GM12878 (cell line): ENCODE data around the gene MTHFD1L. TPM values are rescaled to one million over a fixed set of nuclear protein-coding genes. Genes with fewer than 3 reads are reported as not detected.

ENCODE experiments used
- ATAC-seq: fragments of 200-7000 bp; cut with Tn5 transposase; 3 replicates; pipeline ENCODE4 v1.9.1; 2020; ENCODE audit warnings: mild to moderate bottlenecking, moderate library complexity
- BruUV-seq: library from RNA; stranded (reverse); fragments of 400-500 nt; replicated peaks from 2 replicates; lab custom pipeline; 2021; lab: Mats Ljungman, UMichigan
- CTCF ChIA-PET: fragments of 300-600 bp; sonication (Branson Sonifier 250); formaldehyde crosslinking; extraction: SDS; loops from one replicate; lab custom pipeline; 2021; ENCODE audit warnings: inconsistent platforms; lab: Yijun Ruan, JAX
- POLR2A ChIA-PET: fragments of 350-600 bp; formaldehyde crosslinking; extraction: SDS; loops from one replicate; lab custom pipeline; 2021; ENCODE audit warnings: inconsistent platforms; lab: Charles Lee
- RAD21 ChIA-PET: fragments of 300-600 bp; sonication (Branson Sonifier 250); formaldehyde crosslinking; loops from one replicate; lab custom pipeline; 2023; ENCODE audit warnings: antibody characterized with exemption; ENCODE audit not compliant: unreplicated experiment; lab: Charles Lee
- SMC1A ChIA-PET: fragments of 300-600 bp; sonication (Branson Sonifier 250); formaldehyde crosslinking; loops from one replicate; lab custom pipeline; 2023; ENCODE audit not compliant: unreplicated experiment, uncharacterized antibody; lab: Charles Lee
- DNase-seq: peaks from one replicate; pipeline ENCODE4 v3.0.0-alpha.2; 2011; ENCODE audit warnings: low read depth, low spot score
- FAIRE-seq: peaks from 3 replicates; lab custom pipeline; 2011; peaks lifted over from hg19 to GRCh38; lab: Jason Lieb, UNC
- H2AFZ ChIP-seq: 2 replicates; pipeline ENCODE4 v1.6.0; 2011; ENCODE audit warnings: low read depth, low read length, control low read depth; ENCODE audit not compliant: control insufficient read depth
- H3K27ac ChIP-seq: 2 replicates; pipeline ENCODE4 v1.5.1; 2011; ENCODE audit warnings: control low read depth; ENCODE audit not compliant: control insufficient read depth, insufficient read depth
- H3K27me3 ChIP-seq, 2 experiments: replicated peaks in 1 of 2; 2 replicates each; pipeline versions ENCODE4 v1.6.0 to v1.6.1; 2011; ENCODE audit warnings: low read length in 1 of 2; ENCODE audit not compliant: control insufficient read depth in 2 of 2, insufficient read depth in 2 of 2
- H3K36me3 ChIP-seq, 2 experiments: 2 replicates each; pipeline ENCODE4 v1.5.1; 2011; ENCODE audit warnings: low read length in 1 of 2; ENCODE audit not compliant: control insufficient read depth in 2 of 2, insufficient read depth in 2 of 2
- H3K4me1 ChIP-seq: 2 replicates; pipeline ENCODE4 v1.6.1; 2011; ENCODE audit warnings: mild to moderate bottlenecking, low read length, moderate library complexity, mixed read lengths; ENCODE audit not compliant: control insufficient read depth, insufficient read depth
- H3K4me2 ChIP-seq: 2 replicates; pipeline ENCODE4 v1.6.0; 2011; ENCODE audit warnings: control low read depth; ENCODE audit not compliant: control insufficient read depth, insufficient read depth
- H3K4me3 ChIP-seq: fragments of 200-600 bp; sonication (generic); 2 replicates; pipeline ENCODE4 v1.5.1; 2016
- H3K79me2 ChIP-seq: 2 replicates; pipeline ENCODE4 v1.6.0; 2011; ENCODE audit warnings: low read length; ENCODE audit not compliant: control insufficient read depth, insufficient read depth
- H3K9ac ChIP-seq: 2 replicates; pipeline ENCODE4 v1.8.0; 2011; ENCODE audit warnings: low read length, control low read depth, mixed read lengths; ENCODE audit not compliant: control insufficient read depth, insufficient read depth
- H3K9me3 ChIP-seq: replicated peaks from 3 replicates; pipeline ENCODE4 v1.5.1; 2011; ENCODE audit warnings: mild to moderate bottlenecking, low read length; ENCODE audit not compliant: control insufficient read depth, insufficient read depth
- H4K20me1 ChIP-seq: 2 replicates; pipeline ENCODE4 v1.6.0; 2011; ENCODE audit not compliant: control insufficient read depth, insufficient read depth
- ATF3 ChIP-seq: IDR thresholded peaks from 2 replicates; pipeline ENCODE4 v1.6.1; 2011; ENCODE audit warnings: low read depth, mild to moderate bottlenecking, low read length, moderate library complexity, borderline replicate concordance; ENCODE audit errors: extremely low read depth
- CBX3 ChIP-seq: fragments of 200-600 bp; sonication (generic); IDR thresholded peaks from 2 replicates; pipeline ENCODE4 v1.6.1; 2016; ENCODE audit warnings: low read depth, borderline replicate concordance
- CREM ChIP-seq: IDR thresholded peaks from 2 replicates; pipeline ENCODE4 v1.6.1; 2014; ENCODE audit warnings: antibody characterized with exemption, low read depth
- ELK1 ChIP-seq: IDR thresholded peaks from 2 replicates; pipeline ENCODE4 v1.6.1; 2012; ENCODE audit warnings: low read depth, low read length, improper control_type of control experiment
- HCFC1 ChIP-seq: fragments of 150-350 bp; IDR thresholded peaks from 2 replicates; pipeline ENCODE4 v1.6.1; 2014; ENCODE audit warnings: low read length
- LARP7 ChIP-seq: fragments of 450-650 bp; IDR thresholded peaks from 2 replicates; pipeline ENCODE4 v1.6.1; 2017; ENCODE audit warnings: mild to moderate bottlenecking
- MEF2B ChIP-seq: fragments of 450-650 bp; IDR thresholded peaks from 2 replicates; pipeline ENCODE4 v1.6.1; 2018; ENCODE audit warnings: mild to moderate bottlenecking, moderate library complexity; ENCODE audit not compliant: partially characterized antibody, poor library complexity, severe bottlenecking
- NKRF ChIP-seq: fragments of 450-650 bp; conservative IDR thresholded peaks from 2 replicates; pipeline ENCODE4 v1.6.1; 2017; ENCODE audit warnings: mild to moderate bottlenecking, moderate library complexity
- RB1 ChIP-seq: fragments of 450-650 bp; formaldehyde crosslinking; IDR thresholded peaks from 2 replicates; pipeline ENCODE4 v1.6.1; 2017; ENCODE audit warnings: mild to moderate bottlenecking, borderline replicate concordance
- RELA ChIP-seq: fragments of 450-650 bp; IDR thresholded peaks from 2 replicates; pipeline ENCODE4 v1.8.0; 2014; ENCODE audit warnings: borderline replicate concordance; ENCODE audit not compliant: partially characterized antibody
- SKIL ChIP-seq: fragments of 450-650 bp; IDR thresholded peaks from 2 replicates; pipeline ENCODE4 v1.6.1; 2017; ENCODE audit warnings: mild to moderate bottlenecking, low read depth, inconsistent platforms; ENCODE audit not compliant: poor library complexity, severe bottlenecking
- SMAD1 ChIP-seq: fragments of 450-650 bp; IDR thresholded peaks from 2 replicates; pipeline ENCODE4 v1.6.1; 2018; ENCODE audit warnings: mild to moderate bottlenecking, low read depth; ENCODE audit not compliant: partially characterized antibody
- WRNIP1 ChIP-seq: IDR thresholded peaks from 2 replicates; pipeline ENCODE4 v1.6.1; 2011; ENCODE audit warnings: low read depth, low read length, improper control_type of control experiment, borderline replicate concordance
- ZNF274 ChIP-seq: IDR thresholded peaks from one replicate; pipeline ENCODE4 v1.8.0; 2011; ENCODE audit not compliant: insufficient read length, insufficient read depth
- WGBS: methylation state at CpG from one replicate; pipeline ENCODE4 v1.1.6; 2016; ENCODE audit warnings: low lambda C conversion rate; ENCODE audit not compliant: insufficient replicate concordance, insufficient coverage; ENCODE audit errors: missing lambda C conversion rate; 5-methylcytosine and 5-hydroxymethylcytosine counted together
- in situ Hi-C: fragments of 300-500 bp; cut with MboI; formaldehyde crosslinking; loops from 9 replicates; pipeline ENCODE4 v1.14.3; 2018; ENCODE audit warnings: mixed read lengths
- intact Hi-C: fragments of 100-400 bp; cut with micrococcal nuclease; formaldehyde crosslinking; loops from one replicate; pipeline ENCODE4 v1.14.2; 2022; ENCODE audit not compliant: unreplicated experiment
- polyA plus RNA-seq, 11 experiments: library from polyadenylated mRNA; depleted of rRNA in 4 of 11; unstranded in 6 of 11; stranded (reverse) in 5 of 11; fragments of >200 nt; fragmentation: Nextera tagmentation in 4 of 11; fragmentation: Illumina TruSeq in 1 of 11; extraction: Ambion mirVana in 4 of 11; extraction: Trizol in 1 of 11; gene quantifications; 1 replicate in 1 of 11; 2 replicates in 10 of 11; pipeline versions ENCODE4 v1.2.1 to v1.2.3, GENCODE V29; 2011 to 2016; ENCODE audit warnings: inconsistent platforms in 2 of 11, missing spikeins in 2 of 11, low read depth in 1 of 11
- total RNA-seq, 4 experiments: library from RNA; depleted of rRNA in 3 of 4; stranded (reverse); fragments of >200 nt in 3 of 4; fragmentation: Illumina TruSeq in 1 of 4; extraction: Trizol in 1 of 4; gene quantifications; 2 replicates each; pipeline versions ENCODE4 v1.2.1 to v1.2.3, GENCODE V29; 2013 to 2021

Gene MTHFD1L
- total and polyA plus RNA-seq, 10 of the 15 experiments (the other 5 are each of a cell fraction or from before 2014, with no cell fraction given) = 11.7 to 75.5 (median 28.8) TPM

GRCh38 chr6:151059612-151060095 is 194.2 kb downstream of the MTHFD1L start (continued):
- TF ChIP-seq SKIL (no peak), ZNF274 (no peak), RELA (no peak)
- TF ChIP-seq, all 136 proteins: peak for 0

GRCh38 chr6:151060096-151060765 is 194.7 kb downstream of the MTHFD1L start:
- Histone ChIP-seq H3K27me3 (no peaks in the 10 kb centered on the region), H3K79me2 (no peaks in the 10 kb centered on the region), H2AFZ (no peak overlapping the region), H3K9ac (no peak overlapping the region), H3K4me2 (no peak overlapping the region), H3K9me3 (no peaks in the 10 kb centered on the region), H3K36me3 (peaks cover 0 to 5% of the 10 kb centered on the region in 2 experiments; a peak in 3 of 4 replicates), H3K27ac (no peak overlapping the region), H3K4me3 (no peak overlapping the region), H4K20me1 (no peaks in the 10 kb centered on the region), H3K4me1 (no peaks in the 10 kb centered on the region)
- ChIA-PET POLR2A (no interaction called here), SMC1A (no interaction called here), RAD21 (interaction anchor here (0.6 kb wide), 1 partner anchor 237 kb away, joined by 3 read pairs; no protein-coding TSS in a partner anchor), CTCF (no interaction called here)
- FAIRE-seq = no peak
- intact Hi-C loops (no loop called here), in situ Hi-C loops (no loop called here)
- ATAC-seq = no peak
- BruUV-seq = no TSS peak
- 98% methylated on average over 8 of the region's 8 CpGs for WGBS
- DNase-seq = no peak
- no peak for TF ChIP-seq LARP7
- TF ChIP-seq NKRF = no peak
- no peak for TF ChIP-seq RB1
- TF ChIP-seq WRNIP1 = no peak
- TF ChIP-seq ATF3 = no peak
- no peak for TF ChIP-seq SMAD1
- TF ChIP-seq CREM = no peak
- TF ChIP-seq CBX3 = no peak
- TF ChIP-seq MEF2B = no peak
- TF ChIP-seq HCFC1 = no peak
- no peak for TF ChIP-seq ELK1
